Uterus (tissue), 4 donors: ENCODE data around the gene VSIG10L2. TPM values are rescaled to one million over a fixed set of nuclear protein-coding genes. Genes with fewer than 3 reads are reported as not detected.

Source experiments
- DNase-seq, 2 donors: peaks; one replicate each; pipeline ENCODE4 v3.0.0-alpha.2; 2019 to 2020
- H3K27ac ChIP-seq, 2 donors: fragments of 200-600 bp; sonication (generic); 1 replicate in 1 of 2; 2 replicates in 1 of 2; pipeline ENCODE4 v1.5.1; 2016 to 2018
- H3K27me3 ChIP-seq, 2 donors: fragments of 200-600 bp; sonication (generic); one replicate each; pipeline ENCODE4 v1.5.1; 2018 to 2019; ENCODE audit warnings: control low read depth in 1 of 2
- H3K36me3 ChIP-seq, 2 donors: fragments of 200-600 bp; sonication (generic); one replicate each; pipeline ENCODE4 v1.5.1; 2019; ENCODE audit warnings: control low read depth in 1 of 2
- H3K4me1 ChIP-seq, 2 donors: fragments of 200-600 bp; sonication (generic); one replicate each; pipeline ENCODE4 v1.5.1; 2018 to 2019; ENCODE audit warnings: control low read depth in 1 of 2
- H3K4me3 ChIP-seq, 2 donors: fragments of 200-600 bp; sonication (generic); 1 replicate in 1 of 2; 2 replicates in 1 of 2; pipeline ENCODE4 v1.5.1; 2018 to 2019; ENCODE audit warnings: mild to moderate bottlenecking in 1 of 2
- H3K9me3 ChIP-seq, 2 donors: fragments of 200-600 bp; sonication (generic); one replicate each; pipeline ENCODE4 v1.5.1; 2019; ENCODE audit warnings: control low read depth in 1 of 2
- POLR2A ChIP-seq, 2 donors: fragments of 450-650 bp; IDR thresholded peaks; one replicate each; pipeline ENCODE4 v1.6.1; 2016; ENCODE audit warnings: antibody characterized with exemption in 2 of 2, mild to moderate bottlenecking in 1 of 2, moderate library complexity in 1 of 2
- intact Hi-C: fragments of 100-400 bp; cut with DNase I; formaldehyde crosslinking; loops from one replicate; pipeline ENCODE4 v1.15.1; 2023; ENCODE audit warnings: low total_unique reads
- total RNA-seq, 4 donors: library from RNA; depleted of rRNA in 3 of 4; stranded (reverse); fragments of >200 nt in 3 of 4; gene quantifications; one replicate each; pipeline versions ENCODE4 v1.1.0 to v1.2.4, GENCODE V29; 2014 to 2023
- TF ChIP-seq, protein P1 (sequence below), 4 experiments: fragments of 200-600 bp in 2 of 4; fragments of 450-650 bp in 2 of 4; sonication (generic) in 2 of 4; IDR thresholded peaks; one replicate each; pipeline ENCODE4 v1.5.1; 2016 to 2019; ENCODE audit warnings: antibody characterized with exemption in 4 of 4, mild to moderate bottlenecking in 2 of 4, moderate library complexity in 1 of 4
- donor health status: DM: yes; HTN: yes; CAD: no.

Gene VSIG10L2
- total RNA-seq, 4 donors from 2014 or later, result 1.1 to 9.5 TPM; not detected in 2

DNA sequence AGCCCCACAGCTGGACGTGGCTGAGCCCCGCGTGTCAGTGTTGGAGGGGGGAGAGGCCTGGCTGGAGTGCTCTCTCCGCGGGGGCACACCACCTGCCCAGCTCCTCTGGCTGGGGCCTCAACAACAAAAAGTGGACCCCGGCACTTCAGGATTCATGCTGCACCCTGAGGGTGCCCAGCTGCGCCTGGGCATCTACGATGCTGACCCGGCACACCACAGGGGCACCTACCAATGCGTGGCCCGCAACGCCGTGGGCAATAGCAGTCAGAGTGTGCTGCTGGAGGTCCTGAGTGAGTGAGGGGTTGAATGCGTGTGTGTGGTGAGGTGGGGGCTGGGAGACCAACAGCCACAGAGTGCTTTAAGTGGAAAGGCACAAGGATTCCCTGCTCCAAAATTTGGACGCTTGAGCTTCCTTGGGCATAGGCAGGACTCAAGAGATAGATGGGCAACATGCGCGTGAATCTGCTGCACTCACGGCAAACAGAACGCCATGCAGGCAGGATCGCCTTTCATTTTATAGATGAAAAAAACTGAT lies 7.6 kb downstream of the VSIG10L2 start:
- H3K36me3 ChIP-seq, result no peaks in the 10 kb centered on the region
- H3K27ac ChIP-seq, result peak overlapping the region; percentile 55 to 74
- TF ChIP-seq, protein P1, sequence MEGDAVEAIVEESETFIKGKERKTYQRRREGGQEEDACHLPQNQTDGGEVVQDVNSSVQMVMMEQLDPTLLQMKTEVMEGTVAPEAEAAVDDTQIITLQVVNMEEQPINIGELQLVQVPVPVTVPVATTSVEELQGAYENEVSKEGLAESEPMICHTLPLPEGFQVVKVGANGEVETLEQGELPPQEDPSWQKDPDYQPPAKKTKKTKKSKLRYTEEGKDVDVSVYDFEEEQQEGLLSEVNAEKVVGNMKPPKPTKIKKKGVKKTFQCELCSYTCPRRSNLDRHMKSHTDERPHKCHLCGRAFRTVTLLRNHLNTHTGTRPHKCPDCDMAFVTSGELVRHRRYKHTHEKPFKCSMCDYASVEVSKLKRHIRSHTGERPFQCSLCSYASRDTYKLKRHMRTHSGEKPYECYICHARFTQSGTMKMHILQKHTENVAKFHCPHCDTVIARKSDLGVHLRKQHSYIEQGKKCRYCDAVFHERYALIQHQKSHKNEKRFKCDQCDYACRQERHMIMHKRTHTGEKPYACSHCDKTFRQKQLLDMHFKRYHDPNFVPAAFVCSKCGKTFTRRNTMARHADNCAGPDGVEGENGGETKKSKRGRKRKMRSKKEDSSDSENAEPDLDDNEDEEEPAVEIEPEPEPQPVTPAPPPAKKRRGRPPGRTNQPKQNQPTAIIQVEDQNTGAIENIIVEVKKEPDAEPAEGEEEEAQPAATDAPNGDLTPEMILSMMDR (IDR thresholded peaks at IDR 0.05), result no peak
- no peak for TF ChIP-seq POLR2A (IDR thresholded peaks at IDR 0.05)
- DNase-seq, result no peak
- no peak overlapping the region for H3K4me3 ChIP-seq
- intact Hi-C loops, result no loop called here
- peaks cover 23 to 24% of the 10 kb centered on the region in 2 donors for H3K4me1 ChIP-seq
- no peaks in the 10 kb centered on the region for H3K9me3 ChIP-seq
- H3K27me3 ChIP-seq, result no peaks in the 10 kb centered on the region

GRCh38 chr11:125954123-125954944 lies 8.5 kb downstream of the VSIG10L2 start:
- no peaks in the 10 kb centered on the region for H3K9me3 ChIP-seq
- H3K27me3 ChIP-seq, result no peaks in the 10 kb centered on the region
- H3K4me1 ChIP-seq, result peaks cover 23 to 24% of the 10 kb centered on the region in 2 donors
- intact Hi-C loops, result no loop called here
- H3K36me3 ChIP-seq, result no peaks in the 10 kb centered on the region
- DNase-seq, result no peak
- TF ChIP-seq, protein P1 (IDR thresholded peaks at IDR 0.05), result no peak
- TF ChIP-seq POLR2A (IDR thresholded peaks at IDR 0.05), result no peak
- H3K4me3 ChIP-seq, result no peak overlapping the region
- peak overlapping the region in 1 of 2 donors; percentile 74 for H3K27ac ChIP-seq

DNA sequence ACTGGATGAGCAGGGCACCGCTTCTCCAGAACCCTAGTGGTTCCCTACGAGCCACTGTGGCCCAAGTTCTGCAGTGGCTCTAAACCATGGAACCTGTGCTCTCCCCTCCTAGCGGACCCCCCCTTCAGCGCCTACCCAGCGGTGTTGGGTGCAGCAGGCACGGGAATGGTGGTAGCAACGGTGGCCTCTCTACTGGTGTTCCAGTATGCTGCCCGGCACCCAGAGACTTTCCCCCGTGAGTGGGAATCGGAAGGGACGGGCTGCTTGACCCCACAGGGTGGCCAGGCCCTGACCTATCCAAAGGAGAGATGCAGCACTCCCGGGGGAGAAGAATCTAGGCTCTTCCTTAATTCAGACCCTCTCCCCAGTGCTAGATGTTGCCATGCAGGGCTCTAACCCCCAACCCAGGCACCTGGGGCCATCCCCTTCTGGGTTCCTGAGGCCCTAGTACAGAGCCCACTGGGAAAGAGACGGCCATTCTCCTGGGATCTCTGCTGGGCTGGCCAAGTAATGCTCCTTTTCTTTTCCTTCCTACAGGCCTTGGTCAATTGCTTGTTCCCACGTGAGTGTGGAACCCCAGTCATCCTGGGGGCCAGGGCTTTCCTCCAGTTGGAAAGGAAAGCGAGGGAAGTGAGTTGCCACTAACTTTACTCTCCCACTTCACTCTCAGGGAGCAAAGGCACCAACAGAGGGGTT lies 9.2 kb downstream of the VSIG10L2 start:
- H3K36me3 ChIP-seq, result no peaks in the 10 kb centered on the region

GRCh38 chr11:125955856-125956255 lies 10.0 kb downstream of the VSIG10L2 start:
- H3K9me3 ChIP-seq, result no peaks in the 10 kb centered on the region
- H3K4me3 ChIP-seq, result no peak overlapping the region
- intact Hi-C loops, result no loop called here
- H3K4me1 ChIP-seq, result peaks cover 18 to 22% of the 10 kb centered on the region in 2 donors
- DNase-seq, result no peak
- no peaks in the 10 kb centered on the region for H3K36me3 ChIP-seq
- H3K27ac ChIP-seq, result peak overlapping the region; percentile 74 to 84
- TF ChIP-seq, protein P1 (IDR thresholded peaks at IDR 0.05), result no peak
- TF ChIP-seq POLR2A (IDR thresholded peaks at IDR 0.05), result no peak
- no peaks in the 10 kb centered on the region for H3K27me3 ChIP-seq

More for the DNA sequence above, 9.2 kb downstream of the VSIG10L2 start:
- Histone ChIP-seq H3K27ac (peak overlapping the region; percentile 74 to 84), H3K4me3 (no peak overlapping the region), H3K27me3 (no peaks in the 10 kb centered on the region), H3K9me3 (no peaks in the 10 kb centered on the region), H3K4me1 (peaks cover 23 to 24% of the 10 kb centered on the region in 2 donors)
- intact Hi-C loops, result no loop called here
- no peak for DNase-seq
- no peak for TF ChIP-seq POLR2A (IDR thresholded peaks at IDR 0.05)
- TF ChIP-seq, protein P1 (IDR thresholded peaks at IDR 0.05), result no peak
